Activated CD4-positive, alpha-beta memory T cell treated with anti-CD3 and anti-CD28 coated beads, Interleukin-2, amount 10 ng/mL, durations not matched to agents 7 days and 5 days (primary cell): ENCODE results near the gene CHST1. TPM values are rescaled to one million over a fixed set of nuclear protein-coding genes. Genes with fewer than 3 reads are reported as not detected.

Source experiments
- CTCF ChIA-PET: fragments of 350-600 bp; sonication (Branson Sonifier 250); formaldehyde crosslinking; loops from one replicate; lab custom pipeline; 2021; ENCODE audit warnings: antibody characterized with exemption, inconsistent platforms; lab: Charles Lee
- POLR2A ChIA-PET: fragments of 350-600 bp; sonication (Branson Sonifier 250); formaldehyde crosslinking; loops from one replicate; lab custom pipeline; 2021; ENCODE audit warnings: antibody characterized with exemption; lab: Charles Lee
- DNase-seq: peaks from one replicate; pipeline ENCODE4 v3.0.0-alpha.2; 2020
- H3K27ac Mint-ChIP-seq: one replicate; pipeline ENCODE4 v1.8.0; 2021; ENCODE audit warnings: mild to moderate bottlenecking, mixed read lengths
- H3K27me3 Mint-ChIP-seq: one replicate; pipeline ENCODE4 v1.8.0; 2021; ENCODE audit warnings: mixed read lengths
- H3K36me3 Mint-ChIP-seq: one replicate; pipeline ENCODE4 v1.8.0; 2021; ENCODE audit warnings: low read depth, mixed read lengths
- H3K4me1 Mint-ChIP-seq: one replicate; pipeline ENCODE4 v1.8.0; 2021; ENCODE audit warnings: mixed read lengths
- H3K4me3 Mint-ChIP-seq: one replicate; pipeline ENCODE4 v1.8.0; 2021; ENCODE audit warnings: mild to moderate bottlenecking, mixed read lengths
- H3K9me3 Mint-ChIP-seq: one replicate; pipeline ENCODE4 v1.8.0; 2021; ENCODE audit warnings: mixed read lengths
- total RNA-seq, 2 experiments: library from RNA; stranded (reverse); gene quantifications; one replicate each; pipeline ENCODE4 v1.2.3, GENCODE V29; 2021

The CHST1 gene
- total RNA-seq, 2 experiments from 2014 or later, result not detected

- Mint-ChIP-seq H3K4me1 (no peaks in the 10 kb centered on the region), H3K27ac (no peak overlapping the region), H3K9me3 (no peaks in the 10 kb centered on the region), H3K27me3 (peaks cover 31% of the 10 kb centered on the region), H3K36me3 (no peaks in the 10 kb centered on the region), H3K4me3 (no peak overlapping the region)
- POLR2A ChIA-PET, result no interaction called here
- no peak for DNase-seq
- CTCF ChIA-PET, result interaction anchor here (1.7 kb wide), 1 partner anchor 101 kb away, joined by 5 read pairs; no protein-coding TSS in a partner anchor
Observed at GRCh38 chr11:45670386-45671135, 5.1 kb upstream of the CHST1 start.

- H3K36me3 Mint-ChIP-seq, result no peaks in the 10 kb centered on the region
- H3K27ac Mint-ChIP-seq, result no peak overlapping the region
- peaks cover 31% of the 10 kb centered on the region for H3K27me3 Mint-ChIP-seq
- H3K4me3 Mint-ChIP-seq, result no peak overlapping the region
- H3K4me1 Mint-ChIP-seq, result no peaks in the 10 kb centered on the region
- CTCF ChIA-PET, result interaction anchor here (1.7 kb wide), 1 partner anchor 101 kb away, joined by 5 read pairs; no protein-coding TSS in a partner anchor
- H3K9me3 Mint-ChIP-seq, result no peaks in the 10 kb centered on the region
- no peak for DNase-seq
- POLR2A ChIA-PET, result no interaction called here
Observed at GRCh38 chr11:45669956-45670355, 4.5 kb upstream of the CHST1 start.

GRCh38 chr11:45669146-45669545, 3.7 kb upstream of the CHST1 start:
- no peaks in the 10 kb centered on the region for H3K36me3 Mint-ChIP-seq
- no peak overlapping the region for H3K27ac Mint-ChIP-seq
- H3K4me1 Mint-ChIP-seq, result no peaks in the 10 kb centered on the region
- ChIA-PET POLR2A (no interaction called here), CTCF (interaction anchor here (1.7 kb wide), 1 partner anchor 102 kb away, joined by 5 read pairs; no protein-coding TSS in a partner anchor)
- no peaks in the 10 kb centered on the region for H3K9me3 Mint-ChIP-seq
- no peak for DNase-seq
- no peak overlapping the region for H3K4me3 Mint-ChIP-seq
- H3K27me3 Mint-ChIP-seq, result peaks cover 32% of the 10 kb centered on the region

GRCh38 chr11:45667929-45668680, 2.7 kb upstream of the CHST1 start:
- no peak for DNase-seq
- POLR2A ChIA-PET, result no interaction called here
- no peaks in the 10 kb centered on the region for H3K36me3 Mint-ChIP-seq
- peaks cover 40% of the 10 kb centered on the region for H3K27me3 Mint-ChIP-seq
- H3K4me1 Mint-ChIP-seq, result peaks cover 2% of the 10 kb centered on the region
- H3K4me3 Mint-ChIP-seq, result no peak overlapping the region
- CTCF ChIA-PET, result no interaction called here
- H3K9me3 Mint-ChIP-seq, result no peaks in the 10 kb centered on the region
- H3K27ac Mint-ChIP-seq, result no peak overlapping the region

DNA sequence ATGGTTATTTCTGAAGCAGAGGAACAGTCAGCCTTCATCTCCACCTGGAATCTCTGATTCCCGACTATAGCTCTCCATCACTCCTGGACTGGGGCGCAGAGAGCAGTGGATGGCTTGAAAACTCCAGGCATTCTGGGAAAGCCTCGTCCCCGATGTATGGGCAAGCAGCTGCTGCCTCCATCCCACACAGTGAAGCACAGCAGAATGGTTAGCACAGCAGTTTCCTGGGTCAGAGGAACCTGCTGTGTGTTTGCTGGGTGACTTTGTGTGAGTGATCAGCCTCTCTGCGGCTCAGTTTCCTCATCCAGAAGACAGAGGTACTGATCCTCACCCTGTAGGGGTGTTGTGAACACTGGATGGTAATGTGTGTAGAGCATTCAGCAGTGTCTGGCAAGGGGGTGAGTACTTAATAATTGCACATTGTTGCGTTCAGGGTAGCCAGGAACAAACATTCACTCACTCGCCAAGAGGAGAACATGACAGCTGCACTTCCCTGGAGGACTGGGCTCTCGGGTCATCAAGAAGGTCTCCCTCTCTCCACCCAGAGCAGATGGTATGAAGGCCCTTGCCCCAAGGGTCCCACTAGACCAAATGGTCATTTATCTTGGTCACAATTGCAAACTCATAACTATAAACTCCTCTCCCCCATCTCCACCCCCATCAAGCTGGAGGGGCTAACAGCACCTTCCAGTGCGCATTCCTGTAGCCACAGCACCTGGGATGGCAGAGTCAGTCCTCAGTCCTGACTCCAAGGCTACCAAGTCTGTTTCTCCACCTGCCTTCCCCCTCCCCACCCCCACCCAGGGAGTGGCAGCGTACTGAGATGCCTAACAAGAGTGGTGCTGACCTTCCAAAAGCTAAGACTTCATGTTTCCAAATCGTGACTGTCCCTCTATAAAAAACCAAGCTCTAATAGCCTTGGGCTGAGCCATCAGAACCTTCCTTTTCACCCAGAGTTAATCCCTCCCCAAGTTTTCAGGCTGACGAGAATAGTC, 1.5 kb upstream of the CHST1 start:
- H3K27me3 Mint-ChIP-seq, result peaks cover 47% of the 10 kb centered on the region
- no peak overlapping the region for H3K4me3 Mint-ChIP-seq
- ChIA-PET POLR2A (no interaction called here), CTCF (interaction anchor here (0.9 kb wide), 1 partner anchor 9 kb away, joined by 3 read pairs; no protein-coding TSS in a partner anchor)
- H3K4me1 Mint-ChIP-seq, result peaks cover 2% of the 10 kb centered on the region
- H3K27ac Mint-ChIP-seq, result no peak overlapping the region
- DNase-seq, result no peak
- H3K36me3 Mint-ChIP-seq, result no peaks in the 10 kb centered on the region
- H3K9me3 Mint-ChIP-seq, result no peaks in the 10 kb centered on the region

DNA sequence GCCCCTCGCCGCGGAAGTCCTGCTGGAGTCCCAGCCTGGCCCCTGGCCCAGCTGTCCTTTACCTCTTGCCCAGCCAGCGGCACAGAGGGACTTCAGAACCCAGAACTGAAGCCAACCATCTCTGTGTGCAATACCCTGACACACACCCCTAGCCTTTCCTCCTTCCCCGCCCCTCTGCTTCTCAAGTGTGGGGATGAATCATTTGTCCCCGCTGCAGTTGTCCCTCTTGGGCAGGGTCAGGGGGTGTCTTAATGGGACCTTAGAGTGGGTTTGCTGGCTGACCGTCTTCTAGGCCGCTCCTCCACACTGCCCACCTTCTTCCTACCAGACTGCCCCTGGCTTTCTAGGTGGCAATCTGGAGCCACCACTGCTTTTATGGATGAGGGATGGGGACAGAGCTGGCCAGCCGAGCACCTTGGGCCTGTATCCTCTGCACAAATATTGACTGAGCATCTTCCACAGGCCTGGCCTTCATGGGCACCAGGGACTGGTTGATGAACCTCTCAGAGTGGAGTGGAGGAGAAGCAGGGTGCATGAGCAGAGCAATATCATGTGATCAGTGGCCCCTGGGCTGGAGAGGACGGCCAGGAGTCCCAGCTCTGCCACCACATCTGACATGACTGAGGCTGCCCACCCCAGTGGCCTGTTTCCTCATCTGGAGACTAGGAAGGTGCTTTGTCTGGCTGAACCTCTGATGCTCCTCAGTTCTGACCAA, 668 bp upstream of the CHST1 start:
- Mint-ChIP-seq H3K36me3 (no peaks in the 10 kb centered on the region), H3K9me3 (no peaks in the 10 kb centered on the region), H3K27ac (no peak overlapping the region), H3K4me3 (peak overlapping the region; percentile 55), H3K27me3 (peaks cover 54% of the 10 kb centered on the region), H3K4me1 (peaks cover 2% of the 10 kb centered on the region)
- POLR2A ChIA-PET, result no interaction called here
- no peak for DNase-seq
- CTCF ChIA-PET, result interaction anchor here (0.9 kb wide), 1 partner anchor 8 kb away, joined by 3 read pairs; no protein-coding TSS in a partner anchor

- H3K4me1 Mint-ChIP-seq, result peaks cover 2% of the 10 kb centered on the region
- peaks cover 67% of the 10 kb centered on the region for H3K27me3 Mint-ChIP-seq
- no peaks in the 10 kb centered on the region for H3K36me3 Mint-ChIP-seq
- POLR2A ChIA-PET, result no interaction called here
- no peak overlapping the region for H3K4me3 Mint-ChIP-seq
- H3K9me3 Mint-ChIP-seq, result no peaks in the 10 kb centered on the region
- DNase-seq, result no peak
- no peak overlapping the region for H3K27ac Mint-ChIP-seq
- CTCF ChIA-PET, result no interaction called here
Observed at GRCh38 chr11:45664376-45665205, 831 bp downstream of the CHST1 start.

- DNase-seq, result no peak
- Mint-ChIP-seq H3K9me3 (no peaks in the 10 kb centered on the region), H3K4me3 (no peak overlapping the region), H3K4me1 (peaks cover 2% of the 10 kb centered on the region), H3K36me3 (no peaks in the 10 kb centered on the region), H3K27me3 (peaks cover 62% of the 10 kb centered on the region), H3K27ac (no peak overlapping the region)
- ChIA-PET CTCF (interaction anchor here (0.6 kb wide), 1 partner anchor 9 kb away, joined by 3 read pairs; no protein-coding TSS in a partner anchor), POLR2A (no interaction called here)
Observed at GRCh38 chr11:45663486-45664375, 1.7 kb downstream of the CHST1 start.

DNA sequence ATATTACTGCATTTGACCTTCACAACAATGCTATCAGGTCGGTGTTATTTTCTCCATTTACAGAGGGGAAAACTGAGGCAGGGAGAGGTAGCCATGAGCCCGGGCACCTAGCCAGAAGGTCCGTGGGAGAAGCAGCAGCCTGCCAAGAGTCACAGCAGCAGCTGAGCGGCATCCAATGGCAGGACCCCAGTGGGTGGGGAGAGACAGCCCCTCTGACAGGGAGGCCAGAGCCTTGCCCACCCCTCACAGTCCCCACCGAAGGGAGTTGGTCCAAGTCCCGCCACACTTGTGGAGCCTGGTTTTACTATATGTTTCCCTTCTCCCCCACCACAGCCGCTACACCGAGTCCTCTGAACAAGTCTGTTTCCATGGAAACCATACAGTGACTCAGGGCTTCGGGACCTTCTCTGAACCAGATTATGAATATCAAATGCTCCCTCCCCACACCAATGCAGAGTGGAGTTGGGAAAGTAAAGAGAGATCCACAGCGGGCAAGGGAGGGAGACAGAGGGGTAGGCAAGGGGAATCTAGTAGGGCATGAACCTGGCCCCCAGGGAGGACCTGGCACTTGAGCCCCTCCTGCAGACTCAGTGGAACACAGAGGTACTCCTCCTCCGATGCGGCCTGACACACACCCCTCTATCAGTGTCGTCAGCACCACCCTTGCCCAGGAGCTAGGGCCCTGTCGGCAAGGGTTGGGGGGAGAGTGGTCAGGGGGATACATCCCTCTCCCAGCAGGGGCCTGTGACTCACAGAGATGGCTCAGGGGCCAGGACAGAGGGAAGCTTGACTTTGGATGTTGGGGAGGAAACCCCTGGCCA, 2.5 kb downstream of the CHST1 start:
- Mint-ChIP-seq H3K27me3 (peaks cover 57% of the 10 kb centered on the region), H3K36me3 (no peaks in the 10 kb centered on the region), H3K4me1 (peaks cover 2% of the 10 kb centered on the region), H3K4me3 (no peak overlapping the region), H3K9me3 (no peaks in the 10 kb centered on the region), H3K27ac (no peak overlapping the region)
- CTCF ChIA-PET, result interaction anchor here (0.6 kb wide), 1 partner anchor 8 kb away, joined by 3 read pairs; no protein-coding TSS in a partner anchor
- POLR2A ChIA-PET, result no interaction called here
- no peak for DNase-seq

DNA sequence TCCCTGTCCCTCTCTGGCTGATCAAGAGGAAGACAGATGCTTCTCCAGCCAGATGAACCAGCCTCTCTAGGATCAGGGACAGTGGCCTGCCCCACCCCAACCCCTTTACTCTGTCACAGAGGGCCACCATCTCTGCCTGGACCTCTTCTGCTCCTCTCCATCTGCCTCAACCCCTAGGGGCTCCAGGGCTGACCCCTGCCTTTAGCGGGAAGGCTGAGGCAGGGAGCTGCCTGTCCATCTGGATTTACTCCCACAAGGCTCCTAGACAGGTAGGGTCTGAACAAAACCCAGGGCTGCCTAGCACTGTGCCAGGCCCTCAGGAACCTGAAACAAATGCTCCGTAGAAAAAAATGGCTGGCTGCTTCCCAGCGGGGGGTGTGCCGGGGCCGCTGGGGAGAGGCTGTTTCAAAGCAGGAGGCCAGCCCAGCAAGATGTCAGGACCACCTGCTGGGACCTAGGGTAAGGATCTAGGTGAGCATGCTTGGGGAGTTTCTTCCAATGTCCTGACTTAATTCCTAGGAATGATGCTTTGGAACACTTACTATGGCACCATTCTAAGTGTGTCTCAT, 3.2 kb downstream of the CHST1 start:
- Mint-ChIP-seq H3K4me1 (peaks cover 2% of the 10 kb centered on the region), H3K36me3 (no peaks in the 10 kb centered on the region), H3K4me3 (no peak overlapping the region), H3K27me3 (peaks cover 51% of the 10 kb centered on the region), H3K9me3 (no peaks in the 10 kb centered on the region), H3K27ac (no peak overlapping the region)
- ChIA-PET CTCF (interaction anchor here (1.0 kb wide), 1 partner anchor 109 kb away, joined by 4 read pairs; no protein-coding TSS in a partner anchor), POLR2A (no interaction called here)
- no peak for DNase-seq
